ENCODE data around the gene CDK5RAP3.
"Not testable (repeated sequence)": the region's sequence is repeated elsewhere in the genome, so short reads cannot be mapped to it uniquely, and the experiment has no call there.

DNA sequence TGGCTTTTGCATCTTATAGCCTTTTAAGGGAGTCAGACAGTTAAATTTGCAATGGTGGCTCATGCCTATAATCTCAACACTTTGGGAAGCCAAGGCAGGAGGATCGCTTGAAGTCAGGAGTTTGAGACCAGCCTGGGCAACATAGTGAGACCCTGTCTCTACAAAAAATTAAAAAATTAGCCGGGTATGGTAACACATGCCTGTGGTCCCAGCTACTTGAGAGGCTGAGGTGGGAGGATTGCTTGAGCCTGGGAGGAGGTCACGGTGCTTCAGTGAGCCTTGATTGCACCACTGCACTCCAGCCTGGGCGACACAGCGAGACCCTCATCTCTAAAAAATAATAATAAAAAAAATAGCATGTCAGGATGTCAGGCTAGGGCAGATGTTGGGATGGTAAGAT, 30.7 kb downstream of the CDK5RAP3 start:
- TF ChIP-seq, protein P1, sequence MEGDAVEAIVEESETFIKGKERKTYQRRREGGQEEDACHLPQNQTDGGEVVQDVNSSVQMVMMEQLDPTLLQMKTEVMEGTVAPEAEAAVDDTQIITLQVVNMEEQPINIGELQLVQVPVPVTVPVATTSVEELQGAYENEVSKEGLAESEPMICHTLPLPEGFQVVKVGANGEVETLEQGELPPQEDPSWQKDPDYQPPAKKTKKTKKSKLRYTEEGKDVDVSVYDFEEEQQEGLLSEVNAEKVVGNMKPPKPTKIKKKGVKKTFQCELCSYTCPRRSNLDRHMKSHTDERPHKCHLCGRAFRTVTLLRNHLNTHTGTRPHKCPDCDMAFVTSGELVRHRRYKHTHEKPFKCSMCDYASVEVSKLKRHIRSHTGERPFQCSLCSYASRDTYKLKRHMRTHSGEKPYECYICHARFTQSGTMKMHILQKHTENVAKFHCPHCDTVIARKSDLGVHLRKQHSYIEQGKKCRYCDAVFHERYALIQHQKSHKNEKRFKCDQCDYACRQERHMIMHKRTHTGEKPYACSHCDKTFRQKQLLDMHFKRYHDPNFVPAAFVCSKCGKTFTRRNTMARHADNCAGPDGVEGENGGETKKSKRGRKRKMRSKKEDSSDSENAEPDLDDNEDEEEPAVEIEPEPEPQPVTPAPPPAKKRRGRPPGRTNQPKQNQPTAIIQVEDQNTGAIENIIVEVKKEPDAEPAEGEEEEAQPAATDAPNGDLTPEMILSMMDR (conservative IDR thresholded peaks at IDR 0.05; ENCODE audit: low read length) = not testable (repeated sequence)
- TF ChIP-seq EZH2phosphoT487 (IDR thresholded peaks at IDR 0.05; ENCODE audit: borderline replicate concordance) = not testable (repeated sequence)

All from Loucy (cell line).